NCI-H2029 (cell line): ENCODE data around the gene MRPL22.
"Not testable (repeated sequence)": the region's sequence is repeated elsewhere in the genome, so short reads cannot be mapped to it uniquely, and the experiment has no call there.

Source experiments
- DNase-seq: peaks from one replicate; lab custom pipeline; 2025; lab: John Stamatoyannopoulos, UW

Gene MRPL22

GRCh38 chr5:154940772-154941620, at the start of gene MRPL22:
TSS of gene MRPL22 (plus strand) at chr5:154941073. CDS start at chr5:154941111, 38 bp downstream.
- peak; percentile 90 for DNase-seq

GRCh38 chr5:154892369-154892771, 48.5 kb upstream of the MRPL22 start:
- DNase-seq = no peak

GRCh38 chr5:154893381-154893780, 47.5 kb upstream of the MRPL22 start:
- DNase-seq = no peak

GRCh38 chr5:154895606-154896561, 45.0 kb upstream of the MRPL22 start:
- DNase-seq = no peak

- DNase-seq = no peak
These were observed 44.2 kb upstream of the MRPL22 start for GRCh38 chr5:154896562-154897165.

GRCh38 chr5:154898210-154898609, 42.7 kb upstream of the MRPL22 start:
- no peak for DNase-seq

GRCh38 chr5:154899151-154899816, 41.6 kb upstream of the MRPL22 start:
- DNase-seq = no peak

GRCh38 chr5:154900066-154900465, 40.8 kb upstream of the MRPL22 start:
- no peak for DNase-seq

- DNase-seq = no peak
These were observed 39.6 kb upstream of the MRPL22 start for GRCh38 chr5:154901276-154901675.

- no peak for DNase-seq
These were observed 39.0 kb upstream of the MRPL22 start for GRCh38 chr5:154901913-154902312.

- not testable (repeated sequence) for DNase-seq
These were observed 35.3 kb upstream of the MRPL22 start for GRCh38 chr5:154905601-154906000.

- no peak for DNase-seq
These were observed 24.0 kb upstream of the MRPL22 start for GRCh38 chr5:154916874-154917273.

GRCh38 chr5:154917757-154918156, 23.1 kb upstream of the MRPL22 start:
- no peak for DNase-seq

GRCh38 chr5:154923441-154924430, 17.1 kb upstream of the MRPL22 start:
- DNase-seq = no peak

- DNase-seq = no peak
These were observed 7.3 kb upstream of the MRPL22 start for GRCh38 chr5:154933537-154933936.

GRCh38 chr5:154934881-154935280, 6.0 kb upstream of the MRPL22 start:
- no peak for DNase-seq

GRCh38 chr5:154937186-154937717, 3.6 kb upstream of the MRPL22 start:
- no peak for DNase-seq

GRCh38 chr5:154937718-154938466, 3.0 kb upstream of the MRPL22 start, which contains the start of gene GEMIN5:
TSS of gene GEMIN5 (minus strand) at chr5:154938211. CDS start at chr5:154938133, 78 bp downstream.
- peak; percentile 91 for DNase-seq

- DNase-seq = not testable (repeated sequence)
These were observed 1.5 kb upstream of the MRPL22 start for GRCh38 chr5:154939387-154939786.
